Mesothelial cell of epicardium (in vitro differentiated cells): ENCODE data around the gene SPATS2L. TPM values are rescaled to one million over a fixed set of nuclear protein-coding genes. Genes with fewer than 3 reads are reported as not detected.
A peak's percentile ranks its signal among the peaks of the same experiment; 100 is the strongest.

Experiments
- DNase-seq, 2 experiments: peaks; one replicate each; pipeline ENCODE4 v3.0.0; 2021; ENCODE audit warnings: low spot score in 2 of 2; ENCODE audit not compliant: unreplicated experiment in 2 of 2
- H3K27ac Mint-ChIP-seq: 2 replicates; pipeline ENCODE4 v1.8.0; 2021; ENCODE audit warnings: mixed read lengths
- H3K27me3 Mint-ChIP-seq: 2 replicates; pipeline ENCODE4 v1.8.0; 2021; ENCODE audit warnings: low read depth, mixed read lengths
- H3K36me3 Mint-ChIP-seq: 2 replicates; pipeline ENCODE4 v1.8.0; 2021; ENCODE audit warnings: mixed read lengths
- H3K4me1 Mint-ChIP-seq: 2 replicates; pipeline ENCODE4 v1.8.0; 2021; ENCODE audit warnings: mixed read lengths
- H3K4me3 Mint-ChIP-seq: 2 replicates; pipeline ENCODE4 v1.8.0; 2021; ENCODE audit warnings: mild to moderate bottlenecking, moderate library complexity, mixed read lengths
- H3K9me3 Mint-ChIP-seq: 2 replicates; pipeline ENCODE4 v1.8.0; 2021; ENCODE audit warnings: mixed read lengths
- CTCF ChIP-seq: fragments of 200-600 bp; sonication (generic); IDR thresholded peaks from one replicate; pipeline ENCODE4 v1.5.0; 2021; ENCODE audit warnings: antibody characterized with exemption; ENCODE audit not compliant: unreplicated experiment
- total RNA-seq: library from RNA; stranded (reverse); gene quantifications from 3 replicates; pipeline ENCODE4 v1.2.1, GENCODE V29; 2021

SPATS2L gene
- total RNA-seq, 1 donor from 2014 or later: 84.8 TPM

- no peak for TF ChIP-seq CTCF
- Mint-ChIP-seq H3K4me3 (no peak overlapping the region), H3K36me3 (no peaks in the 10 kb centered on the region), H3K27ac (peak overlapping the region; percentile 85), H3K9me3 (no peaks in the 10 kb centered on the region), H3K4me1 (peaks cover 68% of the 10 kb centered on the region), H3K27me3 (no peaks in the 10 kb centered on the region)
- DNase-seq: no peak
Observed at GRCh38 chr2:200364142-200364541, 57.6 kb downstream of the SPATS2L start.

- Mint-ChIP-seq H3K27me3 (no peaks in the 10 kb centered on the region), H3K36me3 (no peaks in the 10 kb centered on the region), H3K4me1 (peaks cover 65% of the 10 kb centered on the region), H3K27ac (peak overlapping the region; percentile 85), H3K9me3 (no peaks in the 10 kb centered on the region), H3K4me3 (no peak overlapping the region)
- no peak for DNase-seq
- TF ChIP-seq CTCF: no peak
Observed at GRCh38 chr2:200364620-200365019, 58.1 kb downstream of the SPATS2L start.

- DNase-seq: no peak
- Mint-ChIP-seq H3K4me1 (peaks cover 66% of the 10 kb centered on the region), H3K36me3 (no peaks in the 10 kb centered on the region), H3K9me3 (no peaks in the 10 kb centered on the region), H3K27ac (peak overlapping the region; percentile 52), H3K4me3 (no peak overlapping the region), H3K27me3 (no peaks in the 10 kb centered on the region)
- no peak for TF ChIP-seq CTCF
Observed at GRCh38 chr2:200365209-200365608, 58.7 kb downstream of the SPATS2L start.

- no peak overlapping the region for H3K4me3 Mint-ChIP-seq
- no peaks in the 10 kb centered on the region for H3K9me3 Mint-ChIP-seq
- H3K4me1 Mint-ChIP-seq: peaks cover 58% of the 10 kb centered on the region
- H3K27me3 Mint-ChIP-seq: no peaks in the 10 kb centered on the region
- no peak for DNase-seq
- no peak for TF ChIP-seq CTCF
- no peaks in the 10 kb centered on the region for H3K36me3 Mint-ChIP-seq
- H3K27ac Mint-ChIP-seq: peak overlapping the region; percentile 72
Observed at GRCh38 chr2:200367155-200367554, 60.7 kb downstream of the SPATS2L start.

GRCh38 chr2:200369886-200370285 is 63.4 kb downstream of the SPATS2L start:
- peaks cover 48% of the 10 kb centered on the region for H3K4me1 Mint-ChIP-seq
- peak overlapping the region; percentile 78 for H3K27ac Mint-ChIP-seq

More at GRCh38 chr2:200369886-200370285, 63.4 kb downstream of the SPATS2L start:
- Mint-ChIP-seq H3K27me3 (no peaks in the 10 kb centered on the region), H3K36me3 (no peaks in the 10 kb centered on the region), H3K4me3 (no peak overlapping the region), H3K9me3 (no peaks in the 10 kb centered on the region)
- TF ChIP-seq CTCF: no peak
- no peak for DNase-seq
